Panc1 (cell line): ENCODE measurements around the gene CORIN. TPM values are rescaled to one million over a fixed set of nuclear protein-coding genes. Genes with fewer than 3 reads are reported as not detected.

Experiments
- ATAC-seq: fragments of 200-7000 bp; cut with Tn5 transposase; 2 replicates; pipeline ENCODE4 v1.9.1; 2020; ENCODE audit warnings: mild to moderate bottlenecking, moderate library complexity
- BruUV-seq: library from RNA; stranded (reverse); fragments of 400-500 nt; replicated peaks from 2 replicates; lab custom pipeline; 2021; lab: Mats Ljungman, UMichigan
- CTCF ChIA-PET: fragments of 300-600 bp; sonication (Branson Sonifier 250); formaldehyde crosslinking; loops from one replicate; lab custom pipeline; 2022; ENCODE audit warnings: antibody characterized with exemption; lab: Charles Lee
- POLR2A ChIA-PET: fragments of 300-600 bp; sonication (Branson Sonifier 250); formaldehyde crosslinking; loops from one replicate; lab custom pipeline; 2022; ENCODE audit warnings: antibody characterized with exemption; lab: Charles Lee
- DNase-seq: peaks from one replicate; pipeline ENCODE4 v3.0.0-alpha.2; 2010; ENCODE audit warnings: low read depth, low spot score
- H3K27ac ChIP-seq: 2 replicates; pipeline ENCODE4 v1.5.1; 2011; ENCODE audit warnings: mild to moderate bottlenecking, low read length, inconsistent platforms
- H3K27me3 ChIP-seq: fragments of 200-500 bp; sonication (Bioruptor generic); 2 replicates; pipeline ENCODE4 v1.6.0; 2014; ENCODE audit warnings: low read length, inconsistent platforms; ENCODE audit not compliant: control insufficient read depth, insufficient read depth
- H3K36me3 ChIP-seq: fragments of 200-500 bp; sonication (Bioruptor generic); 2 replicates; pipeline ENCODE4 v1.5.1; 2014; ENCODE audit warnings: inconsistent platforms, mild to moderate bottlenecking, low read length, moderate library complexity; ENCODE audit not compliant: control insufficient read depth, insufficient read depth
- H3K4me1 ChIP-seq: 2 replicates; pipeline ENCODE4 v1.5.1; 2011; ENCODE audit warnings: inconsistent platforms, mild to moderate bottlenecking, low read length, moderate library complexity; ENCODE audit not compliant: control insufficient read depth, insufficient read depth
- H3K4me3 ChIP-seq, 2 experiments: 2 replicates each; pipeline ENCODE4 v1.5.1; 2011 to 2012; ENCODE audit warnings: low read depth in 2 of 2, low read length in 2 of 2, mild to moderate bottlenecking in 2 of 2, inconsistent platforms in 1 of 2, moderate library complexity in 1 of 2
- H3K9me3 ChIP-seq: fragments of 200-500 bp; sonication (Bioruptor generic); 2 replicates; pipeline ENCODE4 v1.5.1; 2014; ENCODE audit warnings: low read depth, mild to moderate bottlenecking, inconsistent platforms, low read length, moderate library complexity; ENCODE audit not compliant: control insufficient read depth, insufficient read depth
- CTCF ChIP-seq: fragments of 450-650 bp; IDR thresholded peaks from 2 replicates; pipeline ENCODE4 v1.5.1; 2017; ENCODE audit warnings: mild to moderate bottlenecking
- POLR2AphosphoS5 ChIP-seq: IDR thresholded peaks from 2 replicates; pipeline ENCODE4 v1.6.1; 2012; ENCODE audit warnings: mild to moderate bottlenecking, low read depth, low read length, moderate library complexity
- REST ChIP-seq, 2 experiments: IDR thresholded peaks; 2 replicates each; pipeline ENCODE4 v1.6.1; 2011 to 2012; ENCODE audit warnings: low read depth in 2 of 2, control low read depth in 1 of 2, low read length in 1 of 2, mild to moderate bottlenecking in 1 of 2, moderate library complexity in 1 of 2; ENCODE audit not compliant: insufficient read depth in 1 of 2
- SIN3A ChIP-seq: IDR thresholded peaks from 2 replicates; pipeline ENCODE4 v1.6.1; 2012; ENCODE audit warnings: low read depth, mild to moderate bottlenecking, low read length, moderate library complexity, borderline replicate concordance; ENCODE audit not compliant: insufficient read depth
- TCF7L2 ChIP-seq: IDR thresholded peaks from 2 replicates; pipeline ENCODE4 v1.6.1; 2011; ENCODE audit warnings: mild to moderate bottlenecking, low read depth, low read length, inconsistent platforms
- in situ Hi-C: cut with HindIII; loops from 2 replicates; pipeline ENCODE4 v1.10.0; 2016; ENCODE audit warnings: low sequenced_read_pairs, low pct_unique_long_range_greater_than_20kb
- intact Hi-C: fragments of 100-400 bp; cut with micrococcal nuclease; formaldehyde crosslinking; loops from one replicate; pipeline ENCODE4 v1.10.0; 2022; ENCODE audit not compliant: unreplicated experiment
- total RNA-seq: library from RNA; stranded (reverse); gene quantifications from one replicate; pipeline ENCODE4 v1.2.1, GENCODE V29; 2021; ENCODE audit not compliant: unreplicated experiment

The CORIN gene
- total RNA-seq, 1 experiment from 2014 or later, result not detected

DNA sequence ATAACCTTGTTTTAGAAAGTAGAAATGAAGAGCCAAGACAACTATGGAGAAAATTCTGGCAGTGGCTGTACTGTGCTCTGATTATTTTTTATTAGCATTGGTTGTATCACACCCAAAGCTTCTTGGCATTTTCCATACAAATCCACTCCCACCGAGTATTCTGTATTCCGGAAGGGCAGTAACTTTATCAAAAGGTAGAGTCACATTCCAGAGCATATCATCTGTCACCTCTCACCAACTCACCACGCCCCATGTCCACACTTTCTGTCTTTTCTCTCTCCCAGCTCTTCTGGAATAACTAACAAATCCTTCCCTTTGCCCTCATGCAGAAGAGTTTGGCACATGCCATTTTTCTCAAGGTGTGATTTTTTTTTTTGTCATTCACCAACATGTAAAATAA is 52.7 kb downstream of the CORIN start:
- BruUV-seq, result no TSS peak

GRCh38 chr4:47784222-47784621 is 53.6 kb downstream of the CORIN start:
- H3K36me3 ChIP-seq, result no peaks in the 10 kb centered on the region
- no peak overlapping the region for H3K27ac ChIP-seq
- TF ChIP-seq CTCF (no peak), SIN3A (no peak), POLR2AphosphoS5 (no peak), REST (IDR thresholded peaks at IDR 0.05; ENCODE audit: insufficient read depth in 1 of 2, low read depth in 2 of 2, low read length in 1 of 2) (no peak), TCF7L2 (no peak)
- intact Hi-C loops, result no loop called here
- in situ Hi-C loops, result no loop called here
- no peaks in the 10 kb centered on the region for H3K9me3 ChIP-seq
- DNase-seq, result no peak
- no peak overlapping the region for H3K4me3 ChIP-seq
- H3K27me3 ChIP-seq, result no peaks in the 10 kb centered on the region
- no TSS peak for BruUV-seq
- H3K4me1 ChIP-seq, result no peaks in the 10 kb centered on the region
- CTCF ChIA-PET, result no interaction called here
- ATAC-seq, result no peak
- POLR2A ChIA-PET, result no interaction called here

More for the DNA sequence above, 52.7 kb downstream of the CORIN start:
- H3K27me3 ChIP-seq, result no peaks in the 10 kb centered on the region
- no peak overlapping the region for H3K27ac ChIP-seq
- ChIA-PET POLR2A (no interaction called here), CTCF (no interaction called here)
- no peak overlapping the region for H3K4me3 ChIP-seq
- no peaks in the 10 kb centered on the region for H3K9me3 ChIP-seq
- ATAC-seq, result no peak
- no peaks in the 10 kb centered on the region for H3K36me3 ChIP-seq
- in situ Hi-C loops (no loop called here), intact Hi-C loops (no loop called here)
- no peaks in the 10 kb centered on the region for H3K4me1 ChIP-seq
- TF ChIP-seq POLR2AphosphoS5, result no peak
- TF ChIP-seq CTCF, result no peak
- TF ChIP-seq SIN3A, result no peak
- no peak for TF ChIP-seq REST (IDR thresholded peaks at IDR 0.05; ENCODE audit: insufficient read depth in 1 of 2, low read depth in 2 of 2, low read length in 1 of 2)
- no peak for TF ChIP-seq TCF7L2
- no peak for DNase-seq
